NOMO-1 treated with dmso at 0.1 percent for 144 hours (cell line): ENCODE results near the gene PFAS.

Experiments used
- DNase-seq: peaks from one replicate; lab custom pipeline; 2025; ENCODE audit not compliant: unreplicated experiment; lab: John Stamatoyannopoulos, UW

Gene PFAS

GRCh38 chr17:8266648-8267479 lies 17.8 kb downstream of the PFAS start:
- no peak for DNase-seq

GRCh38 chr17:8267480-8268147 lies 18.5 kb downstream of the PFAS start:
- DNase-seq: no peak

GRCh38 chr17:8268550-8269298 lies 19.6 kb downstream of the PFAS start:
- no peak for DNase-seq

- DNase-seq: no peak
Measured at GRCh38 chr17:8272421-8272820, 23.3 kb downstream of the PFAS start.

- no peak for DNase-seq
Measured at GRCh38 chr17:8273884-8274444, 24.9 kb downstream of the PFAS start.

- DNase-seq: no peak
Measured at GRCh38 chr17:8274816-8275215, 25.7 kb downstream of the PFAS start.

GRCh38 chr17:8275421-8276290 lies 26.6 kb downstream of the PFAS start:
- no peak for DNase-seq

GRCh38 chr17:8277317-8277716 lies 28.2 kb downstream of the PFAS start:
- no peak for DNase-seq

- DNase-seq: no peak
Measured at GRCh38 chr17:8282345-8282744, 33.3 kb downstream of the PFAS start.

GRCh38 chr17:8283356-8283755 lies 34.3 kb downstream of the PFAS start:
- no peak for DNase-seq

GRCh38 chr17:8284126-8284525 lies 35.0 kb downstream of the PFAS start:
- no peak for DNase-seq

GRCh38 chr17:8285270-8286181 lies 36.4 kb downstream of the PFAS start:
- peak; percentile 1 for DNase-seq

GRCh38 chr17:8287651-8288335 lies 38.7 kb downstream of the PFAS start:
- no peak for DNase-seq

- DNase-seq: peak; percentile 85
Measured at GRCh38 chr17:8288336-8289102, 39.4 kb downstream of the PFAS start, which contains the start of gene RANGRF. RANGRF (plus strand) TSS chr17:8288670; CDS start chr17:8288789, 119 bp downstream.

- no peak for DNase-seq
Measured at GRCh38 chr17:8289103-8289397, 40.0 kb downstream of the PFAS start.

GRCh38 chr17:8290043-8290442 lies 41.0 kb downstream of the PFAS start:
- DNase-seq: no peak

GRCh38 chr17:8292639-8293395 lies 43.7 kb downstream of the PFAS start:
- no peak for DNase-seq

- DNase-seq: no peak
Measured at GRCh38 chr17:8294361-8294760, 45.3 kb downstream of the PFAS start.
